ENCODE data around the gene KLRD1. TPM values are rescaled to one million over a fixed set of nuclear protein-coding genes. Genes with fewer than 3 reads are reported as not detected.
"Not testable (repeated sequence)": the region's sequence is repeated elsewhere in the genome, so short reads cannot be mapped to it uniquely, and the experiment has no call there.

The KLRD1 gene
- total RNA-seq, 1 donor from 2014 or later, result 4.9 TPM

DNA sequence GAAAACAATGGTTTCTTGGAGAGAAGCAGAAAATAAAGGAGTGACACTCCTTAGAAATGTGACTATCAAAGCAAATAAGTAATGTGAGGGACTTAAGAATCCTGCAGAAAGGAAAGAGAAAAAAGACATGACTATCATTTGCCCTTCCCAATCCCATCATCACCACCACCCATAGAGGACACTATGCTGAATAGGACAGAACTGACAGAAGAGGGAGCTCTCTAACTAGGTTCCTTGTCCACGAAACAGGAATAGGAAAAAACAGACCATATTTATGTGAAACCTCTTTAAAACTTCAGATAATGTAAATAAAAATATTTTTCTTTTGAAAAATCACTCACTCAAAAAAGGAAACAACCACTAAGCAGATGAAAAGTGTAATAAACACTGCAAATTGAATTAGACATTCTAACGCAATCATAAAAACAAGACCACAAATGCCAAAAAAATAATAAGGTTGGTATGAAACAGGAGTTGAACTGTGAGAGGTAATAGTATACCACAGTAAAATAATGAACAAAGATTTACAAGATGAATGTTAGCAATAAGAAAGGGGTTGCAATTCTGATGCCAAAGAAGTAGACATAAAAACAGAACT lies 24.1 kb downstream of the KLRD1 start:
- intact Hi-C loops (cut with micrococcal nuclease), result loop anchor here (1.0 kb wide), 3 partner anchors 231 to 419 kb away; partner anchors contain the start of gene STYK1

DNA sequence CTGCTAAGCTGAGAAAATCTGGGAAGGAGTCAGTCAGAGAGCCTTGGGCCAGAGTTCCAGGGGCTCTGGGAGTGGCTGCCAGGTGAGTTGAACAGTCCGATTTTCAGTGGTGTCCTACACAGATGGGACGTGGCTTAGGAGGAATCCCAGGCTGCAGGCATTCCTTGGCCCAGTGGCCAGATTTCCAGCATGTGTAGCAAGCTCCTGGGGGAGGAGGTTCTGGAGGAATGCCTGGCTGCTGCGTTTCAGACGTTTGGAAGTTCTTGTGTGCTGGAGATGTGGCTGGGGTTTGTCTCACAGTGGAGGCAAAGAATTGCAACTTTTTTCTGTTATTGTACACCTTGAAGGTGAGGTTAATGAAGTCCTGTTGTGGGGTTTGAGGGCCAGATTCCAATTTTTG lies 28.5 kb downstream of the KLRD1 start:
- intact Hi-C loops (cut with micrococcal nuclease), result not testable (repeated sequence)

DNA sequence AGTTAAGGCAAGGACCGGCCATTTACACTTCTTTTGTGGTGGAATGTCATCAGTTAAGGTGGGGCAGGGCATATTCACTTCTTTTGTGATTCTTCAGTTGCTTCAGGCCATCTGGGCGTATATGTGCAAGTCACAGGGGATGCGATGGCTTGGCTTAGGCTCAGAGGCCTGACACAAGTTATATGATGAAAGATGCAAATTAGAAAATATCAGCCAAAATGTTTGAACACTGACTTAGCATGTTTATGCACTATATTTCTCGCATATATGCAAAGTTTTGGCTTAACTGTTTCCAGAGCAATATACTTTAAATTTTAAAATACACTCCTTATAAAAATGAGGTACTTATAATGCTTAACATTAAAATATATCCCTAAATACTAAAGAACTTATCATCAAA lies 30.8 kb downstream of the KLRD1 start:
- intact Hi-C loops (cut with micrococcal nuclease), result not testable (repeated sequence)

- intact Hi-C loops (cut with micrococcal nuclease), result no loop called here
Observed at GRCh38 chr12:10339053-10339840, 31.6 kb downstream of the KLRD1 start.

DNA sequence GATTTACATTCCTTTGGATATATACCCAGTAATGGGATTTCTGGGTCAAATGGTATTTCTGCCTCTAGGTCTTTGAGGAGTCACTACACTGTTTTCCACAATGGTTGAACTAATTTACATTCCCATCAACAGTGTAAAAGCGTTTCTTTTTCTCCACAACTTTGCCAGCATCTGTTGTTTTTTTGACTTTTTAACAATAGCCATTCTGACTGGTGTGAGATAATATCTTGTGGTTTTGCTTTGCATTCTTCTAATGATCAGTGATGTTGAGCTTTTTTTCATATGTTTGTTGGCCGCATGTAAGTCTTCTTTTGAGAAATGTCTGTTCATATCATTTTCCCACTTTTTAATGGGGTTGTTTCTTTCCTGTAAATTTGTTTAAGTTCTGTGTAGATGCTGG lies 33.3 kb downstream of the KLRD1 start:
- intact Hi-C loops (cut with micrococcal nuclease), result not testable (repeated sequence)

GRCh38 chr12:10341892-10342509 lies 34.3 kb downstream of the KLRD1 start:
- intact Hi-C loops (cut with micrococcal nuclease), result no loop called here

DNA sequence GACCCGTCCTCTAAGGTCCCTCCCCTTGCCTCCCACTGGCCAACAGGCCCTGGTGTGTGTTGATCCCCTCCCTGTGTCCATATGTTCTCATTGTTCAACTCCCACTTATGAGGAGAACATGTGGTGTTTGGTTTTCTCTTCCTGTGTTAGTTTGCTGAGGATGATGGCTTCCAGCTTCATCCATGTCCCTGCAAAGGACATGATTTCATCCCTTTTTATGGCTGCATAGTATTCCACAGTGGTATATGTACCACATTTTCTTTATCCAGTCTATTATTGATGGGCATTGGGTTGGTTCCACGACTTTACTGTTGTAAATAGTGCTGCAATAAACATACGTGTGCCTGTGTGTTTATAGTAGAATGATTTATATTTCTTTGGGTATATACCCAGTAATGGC lies 43.8 kb downstream of the KLRD1 start:
- intact Hi-C loops (cut with micrococcal nuclease), result not testable (repeated sequence)

- intact Hi-C loops (cut with micrococcal nuclease), result no loop called here
Observed at GRCh38 chr12:10354071-10354470, 46.4 kb downstream of the KLRD1 start.

GRCh38 chr12:10354502-10354901 lies 46.8 kb downstream of the KLRD1 start:
- intact Hi-C loops (cut with micrococcal nuclease), result no loop called here

DNA sequence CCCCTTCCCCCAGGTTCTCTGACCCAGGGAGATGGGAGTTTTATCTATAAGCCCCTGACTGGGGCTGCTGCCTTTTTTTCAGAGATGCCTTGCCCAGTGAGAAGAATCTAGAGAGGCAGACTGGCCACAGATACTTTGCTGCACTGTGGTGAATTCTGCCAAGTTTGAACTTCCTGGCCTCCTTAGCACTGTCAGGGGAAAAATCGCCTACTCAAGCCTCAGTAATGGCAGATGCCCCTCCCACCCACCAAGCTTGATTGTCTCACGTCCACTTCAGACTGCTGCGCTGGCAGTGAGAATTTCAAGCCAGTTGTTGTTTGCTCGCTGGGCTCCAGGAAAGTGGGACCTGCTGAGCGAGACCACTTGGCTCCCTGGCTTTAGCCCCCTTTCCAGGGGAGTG lies 50.5 kb downstream of the KLRD1 start:
- intact Hi-C loops (cut with micrococcal nuclease), result no loop called here

GRCh38 chr12:10358969-10359368 lies 51.3 kb downstream of the KLRD1 start:
- intact Hi-C loops (cut with micrococcal nuclease), result no loop called here

DNA sequence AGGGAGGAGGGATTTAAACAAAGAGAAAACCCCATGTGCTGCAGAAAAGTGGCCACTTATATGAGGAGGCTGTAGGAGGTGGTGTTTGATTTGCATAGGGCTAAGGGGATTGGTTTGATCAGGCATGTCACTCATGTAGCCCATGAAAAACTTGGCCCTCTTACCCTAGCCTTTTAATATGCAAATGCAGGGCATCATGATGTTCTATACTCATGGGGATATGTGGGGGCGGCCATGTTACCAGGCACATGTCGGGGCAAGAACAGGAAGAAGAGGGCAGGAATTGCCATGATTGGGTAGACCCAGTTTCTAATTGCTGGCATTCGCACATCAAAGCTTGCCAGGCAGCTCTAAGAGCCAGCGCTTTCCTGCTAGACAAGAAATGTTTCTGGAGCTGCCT lies 53.4 kb downstream of the KLRD1 start:
- intact Hi-C loops (cut with micrococcal nuclease), result loop anchor here (5.0 to 10.0 kb wide), 5 partner anchors 344 to 1336 kb away; partner anchors contain the start of gene CLEC2B

DNA sequence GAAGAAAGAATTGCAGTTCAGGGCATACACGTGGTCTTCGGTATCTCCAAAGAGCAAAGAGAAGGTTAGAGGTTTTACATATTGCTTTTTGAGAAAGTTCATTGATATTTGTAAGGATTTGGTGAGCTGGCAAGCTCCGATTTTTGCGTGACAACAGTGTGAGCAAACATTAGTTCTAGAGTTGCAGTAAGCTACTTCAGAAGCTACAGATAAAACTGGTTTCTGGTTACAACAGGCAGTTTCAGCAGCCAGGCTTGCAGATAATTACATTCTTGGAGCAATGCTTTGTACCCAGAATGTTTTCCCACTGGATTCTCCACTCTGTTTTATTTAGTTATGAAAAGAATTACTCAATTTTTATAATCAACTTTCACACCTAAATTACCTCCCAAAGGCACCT lies 54.0 kb downstream of the KLRD1 start:
- intact Hi-C loops (cut with micrococcal nuclease), result loop anchor here (5.0 to 10.0 kb wide), 5 partner anchors 343 to 1337 kb away; partner anchors contain the start of gene CLEC2B

- intact Hi-C loops (cut with micrococcal nuclease), result loop anchor here (5.0 to 10.0 kb wide), 5 partner anchors 342 to 1338 kb away; partner anchors contain the start of gene CLEC2B
Observed at GRCh38 chr12:10362325-10362724, 54.7 kb downstream of the KLRD1 start.

DNA sequence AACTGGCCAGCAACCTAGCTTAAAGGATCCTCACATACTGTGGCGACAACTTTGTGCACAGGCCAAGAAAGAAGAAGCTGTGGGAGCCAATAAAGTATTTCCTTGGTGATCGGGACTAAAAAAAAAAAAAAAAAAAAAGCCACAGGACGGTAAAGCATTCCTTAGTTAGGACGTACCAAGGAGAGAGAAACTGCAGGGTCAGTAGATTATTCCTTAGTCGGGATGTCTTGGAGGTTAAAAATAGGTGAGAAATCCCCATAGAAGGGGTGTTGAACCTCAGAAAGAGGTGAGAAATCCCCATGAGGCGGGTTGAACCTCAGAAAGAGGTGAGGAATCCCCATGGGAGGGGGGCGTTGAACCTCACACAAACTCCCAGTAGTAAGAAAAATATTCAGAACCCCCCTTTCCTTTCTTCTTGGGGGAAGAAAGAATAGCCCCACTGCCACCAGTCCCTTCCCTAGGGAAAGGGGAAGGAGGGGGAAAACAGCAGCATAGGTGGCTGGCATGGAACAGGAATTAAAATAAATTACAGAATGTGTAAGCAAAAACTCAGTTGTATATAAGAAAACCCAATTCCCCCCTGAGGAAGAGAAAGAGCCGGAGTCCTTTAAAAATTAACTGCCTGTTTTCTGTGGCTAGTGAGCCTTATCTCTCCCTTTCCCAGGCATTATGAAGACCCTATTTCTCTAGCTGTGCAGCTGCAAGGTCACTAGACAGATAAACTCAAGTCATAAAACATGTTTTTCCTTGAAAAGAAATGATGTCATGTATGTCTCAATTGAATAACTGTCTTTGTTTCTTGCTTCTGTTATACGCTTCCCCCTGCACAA lies 55.4 kb downstream of the KLRD1 start:
- intact Hi-C loops (cut with micrococcal nuclease), result loop anchor here (5.0 to 10.0 kb wide), 5 partner anchors 342 to 1338 kb away; partner anchors contain the start of gene CLEC2B

- intact Hi-C loops (cut with micrococcal nuclease), result loop anchor here (5.0 to 10.0 kb wide), 5 partner anchors 341 to 1339 kb away; partner anchors contain the start of gene CLEC2B
Observed at GRCh38 chr12:10363658-10363913, 55.9 kb downstream of the KLRD1 start.

DNA sequence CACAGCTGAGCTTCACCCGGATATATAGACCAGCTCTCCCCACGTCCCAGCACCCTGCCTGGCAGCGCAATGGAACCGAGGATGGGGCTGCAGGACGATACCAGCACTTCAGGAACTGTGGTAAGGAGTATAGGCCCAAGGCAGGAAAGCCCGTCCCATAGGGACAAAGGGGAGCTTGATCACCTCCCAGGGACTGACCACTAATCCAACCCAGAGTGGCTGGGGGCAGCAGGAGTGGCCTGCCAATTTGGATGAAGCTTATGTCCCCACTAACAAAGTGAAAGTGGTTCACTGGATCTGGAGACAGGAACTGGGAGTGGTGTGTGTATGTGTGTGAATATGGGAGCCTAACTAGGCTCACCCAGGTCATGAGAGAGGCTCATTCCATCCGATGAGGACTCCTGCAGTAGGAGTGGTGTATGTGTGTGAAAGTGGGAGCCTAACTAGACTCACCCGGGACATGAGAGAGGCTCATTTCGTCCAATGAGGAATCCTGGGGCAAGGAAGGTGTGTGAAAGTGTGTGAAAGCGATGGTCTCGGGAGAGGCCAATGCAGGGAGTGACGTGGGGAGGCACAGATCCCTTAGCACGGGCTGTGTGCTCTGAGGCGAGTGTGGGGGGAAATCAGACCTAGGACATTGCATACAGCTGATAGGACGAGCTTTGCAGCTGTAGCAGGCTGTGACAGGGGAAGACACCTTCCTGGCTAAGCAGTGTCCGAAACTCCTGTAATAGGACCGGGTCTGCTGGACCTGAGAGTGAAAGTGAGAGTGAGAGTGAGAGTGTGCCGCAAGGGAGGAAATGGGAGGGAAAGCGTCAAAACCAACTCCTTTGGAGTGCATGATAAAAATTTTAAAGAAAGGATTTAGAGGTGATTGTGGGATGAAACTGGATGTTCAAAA lies 56.5 kb downstream of the KLRD1 start:
- intact Hi-C loops (cut with micrococcal nuclease), result loop anchor here (2.0 to 10.0 kb wide), 10 partner anchors 43 to 1339 kb away; partner anchors contain the start of genes CLEC2B, MAGOHB, SMIM10L1 and STYK1

DNA sequence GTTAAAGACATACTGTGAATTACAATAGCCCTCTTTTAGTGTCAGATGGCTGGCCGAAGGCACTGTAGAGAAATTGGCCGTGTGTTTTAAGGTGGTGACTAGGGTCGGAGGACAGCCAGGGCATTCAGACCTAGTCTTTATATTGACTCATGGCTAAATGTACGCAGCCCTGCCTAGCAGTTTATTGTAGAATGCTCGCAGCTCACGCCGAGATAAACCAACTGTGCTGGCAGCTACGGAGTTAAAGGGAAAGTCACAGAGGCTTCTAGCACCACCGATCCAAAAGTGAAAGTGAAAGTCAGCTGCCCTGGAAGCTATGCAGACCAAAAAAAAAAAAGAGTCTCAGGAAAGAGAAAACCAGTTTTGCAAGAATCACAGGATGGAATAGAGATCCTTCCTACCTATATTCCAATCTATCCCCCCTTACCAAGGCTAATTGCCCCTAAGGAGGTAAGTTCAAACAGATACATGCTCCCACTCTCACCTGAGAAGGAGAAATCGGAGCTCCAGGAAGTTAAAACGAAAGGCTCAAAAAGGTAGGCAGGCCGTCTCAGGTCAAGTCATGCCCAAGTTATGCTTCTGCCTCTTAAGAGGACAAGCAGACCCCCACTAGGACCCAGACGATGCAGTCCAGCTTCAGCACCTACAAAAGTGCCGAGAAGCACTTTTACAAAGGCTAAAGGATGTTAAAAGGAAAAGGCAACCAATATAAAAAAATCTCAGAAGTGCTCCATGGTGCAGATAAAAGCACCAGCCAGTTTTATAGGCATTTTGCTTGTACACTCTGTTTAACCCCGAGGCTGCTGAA lies 57.3 kb downstream of the KLRD1 start:
- intact Hi-C loops (cut with micrococcal nuclease), result loop anchor here (1.0 to 10.0 kb wide), 12 partner anchors 44 to 1340 kb away; partner anchors contain the start of genes CLEC2B, MAGOHB, SMIM10L1 and STYK1

All from T-helper 1 cell treated with Interleukin-12 subunit alpha and Interleukin-12 subunit beta and Interleukin-4 antibody, amounts not matched to agents 30 ng/mL and 1 ng/mL, for 36 hours (primary cell).